Astrocyte (in vitro differentiated cells and primary cell): ENCODE data around the gene THOC3. TPM values are rescaled to one million over a fixed set of nuclear protein-coding genes. Genes with fewer than 3 reads are reported as not detected.
"Not testable (repeated sequence)": the region's sequence is repeated elsewhere in the genome, so short reads cannot be mapped to it uniquely, and the experiment has no call there.

Experiments used
- DNase-seq: peaks from one replicate; pipeline ENCODE4 v3.0.0-alpha.2; 2010; ENCODE audit warnings: low read depth
- FAIRE-seq: peaks from 2 replicates; lab custom pipeline; 2011; peaks lifted over from hg19 to GRCh38; lab: Jason Lieb, UNC
- H2AFZ ChIP-seq: 2 replicates; pipeline ENCODE4 v1.6.0; 2012; ENCODE audit warnings: low read depth, low read length, inconsistent platforms
- H3K27ac ChIP-seq: 2 replicates; pipeline ENCODE4 v1.5.1; 2011; ENCODE audit warnings: low read depth, low read length, inconsistent platforms
- H3K27me3 ChIP-seq: 2 replicates; pipeline ENCODE4 v1.6.0; 2011; ENCODE audit warnings: low read length, inconsistent platforms; ENCODE audit not compliant: insufficient read depth
- H3K36me3 ChIP-seq: 2 replicates; pipeline ENCODE4 v1.5.1; 2011; ENCODE audit warnings: low read length, inconsistent platforms; ENCODE audit not compliant: insufficient read depth
- H3K4me1 ChIP-seq: 2 replicates; pipeline ENCODE4 v1.5.1; 2011; ENCODE audit warnings: low read length, inconsistent platforms; ENCODE audit not compliant: insufficient read depth
- H3K4me2 ChIP-seq: 2 replicates; pipeline ENCODE4 v1.6.0; 2012; ENCODE audit warnings: low read length, inconsistent platforms
- H3K4me3 ChIP-seq: 2 replicates; pipeline ENCODE4 v1.5.1; 2011; ENCODE audit warnings: low read depth, mild to moderate bottlenecking, low read length, inconsistent platforms; ENCODE audit not compliant: insufficient read depth
- H3K79me2 ChIP-seq: 2 replicates; pipeline ENCODE4 v1.6.0; 2012; ENCODE audit warnings: mild to moderate bottlenecking, low read length, inconsistent platforms; ENCODE audit not compliant: insufficient read depth
- H3K9ac ChIP-seq: 2 replicates; pipeline ENCODE4 v1.6.0; 2012; ENCODE audit warnings: mild to moderate bottlenecking, low read length, inconsistent platforms
- H3K9me3 ChIP-seq: 2 replicates; pipeline ENCODE4 v1.5.1; 2012; ENCODE audit warnings: low read depth, mild to moderate bottlenecking, low read length, inconsistent platforms; ENCODE audit not compliant: insufficient read depth
- H4K20me1 ChIP-seq: 2 replicates; pipeline ENCODE4 v1.6.0; 2012; ENCODE audit warnings: low read length, inconsistent platforms; ENCODE audit not compliant: insufficient read depth
- H3K27ac Mint-ChIP-seq: one replicate; pipeline ENCODE4 v1.8.0; 2021; ENCODE audit warnings: mild to moderate bottlenecking, mixed read lengths; ENCODE audit not compliant: unreplicated experiment
- H3K27me3 Mint-ChIP-seq: one replicate; pipeline ENCODE4 v1.8.0; 2021; ENCODE audit warnings: low read depth, mixed read lengths; ENCODE audit not compliant: unreplicated experiment
- H3K36me3 Mint-ChIP-seq: one replicate; pipeline ENCODE4 v1.8.0; 2021; ENCODE audit warnings: low read depth, mixed read lengths; ENCODE audit not compliant: unreplicated experiment
- H3K4me1 Mint-ChIP-seq: one replicate; pipeline ENCODE4 v1.8.0; 2021; ENCODE audit warnings: low read depth, mixed read lengths; ENCODE audit not compliant: unreplicated experiment
- H3K4me3 Mint-ChIP-seq: one replicate; pipeline ENCODE4 v1.8.0; 2021; ENCODE audit warnings: mild to moderate bottlenecking, moderate library complexity, mixed read lengths; ENCODE audit not compliant: unreplicated experiment
- H3K9me3 Mint-ChIP-seq: one replicate; pipeline ENCODE4 v1.8.0; 2021; ENCODE audit warnings: mild to moderate bottlenecking, mixed read lengths; ENCODE audit not compliant: unreplicated experiment
- total RNA-seq: library from RNA; stranded (reverse); gene quantifications from 2 replicates; pipeline ENCODE4 v1.2.1, GENCODE V29; 2021

Gene THOC3
- total RNA-seq, 1 donor from 2014 or later = 55.0 TPM

GRCh38 chr5:175910072-175910471 lies 58.0 kb downstream of the THOC3 start:
- H3K27me3 Mint-ChIP-seq, H3K4me3 Mint-ChIP-seq, H3K27me3 ChIP-seq, H3K9ac ChIP-seq, H2AFZ ChIP-seq, H3K36me3 ChIP-seq, H3K36me3 Mint-ChIP-seq, H3K27ac ChIP-seq, H3K9me3 Mint-ChIP-seq, DNase-seq, H3K79me2 ChIP-seq, H3K4me1 ChIP-seq, H3K4me2 ChIP-seq, H3K27ac Mint-ChIP-seq, H4K20me1 ChIP-seq, H3K9me3 ChIP-seq, H3K4me3 ChIP-seq, FAIRE-seq, H3K4me1 Mint-ChIP-seq: not testable (repeated sequence)

Other genes with a start within 250 kb of the THOC3 start
- 0.05 TPM in 1 of 2 replicates, not detected in the other for gene CPLX2, start 96.7 kb downstream of the THOC3 start, total RNA-seq